IMR-90 (cell line): Measurements from ENCODE around the gene SLC12A1. TPM values are rescaled to one million over a fixed set of nuclear protein-coding genes. Genes with fewer than 3 reads are reported as not detected.

Source experiments
- ATAC-seq: fragments of 200-7000 bp; cut with Tn5 transposase; 2 replicates; pipeline ENCODE4 v1.9.1; 2020; ENCODE audit warnings: low read depth, mild to moderate bottlenecking, moderate library complexity
- BruUV-seq: library from RNA; stranded (reverse); fragments of 400-500 nt; replicated peaks from 2 replicates; lab custom pipeline; 2021; lab: Mats Ljungman, UMichigan
- CTCF ChIA-PET: fragments of 300-600 bp; formaldehyde crosslinking; extraction: SDS; loops from one replicate; lab custom pipeline; 2021; ENCODE audit warnings: antibody characterized with exemption; lab: Yijun Ruan, JAX
- POLR2A ChIA-PET: fragments of 300-600 bp; sonication (Branson Sonifier 250); formaldehyde crosslinking; loops from one replicate; lab custom pipeline; 2022; ENCODE audit warnings: antibody characterized with exemption; ENCODE audit not compliant: unreplicated experiment; lab: Charles Lee
- DNase-seq: peaks from one replicate; pipeline ENCODE4 v3.0.0; 2013
- H2AFZ ChIP-seq: replicated peaks from 2 replicates; pipeline ENCODE3; 2013; ENCODE audit warnings: low read length, mild to moderate bottlenecking; ENCODE audit not compliant: poor library complexity
- H2AK5ac ChIP-seq: 2 replicates; pipeline ENCODE4 v1.6.1; 2013; ENCODE audit warnings: low read depth, low read length, inconsistent platforms
- H2AK9ac ChIP-seq: replicated peaks from 2 replicates; pipeline ENCODE3; 2013; ENCODE audit warnings: mild to moderate bottlenecking, low read depth, low read length, moderate library complexity; ENCODE audit not compliant: poor library complexity
- H2BK120ac ChIP-seq: 2 replicates; pipeline ENCODE4 v1.6.1; 2013; ENCODE audit warnings: low read depth, low read length, inconsistent platforms
- H2BK15ac ChIP-seq: 3 replicates; pipeline ENCODE4 v1.6.1; 2013; ENCODE audit warnings: low read depth, low read length, inconsistent platforms
- H2BK20ac ChIP-seq: 2 replicates; pipeline ENCODE4 v1.6.1; 2013; ENCODE audit warnings: low read depth, mild to moderate bottlenecking, inconsistent platforms, low read length, moderate library complexity
- H2BK5ac ChIP-seq: 2 replicates; pipeline ENCODE4 v1.6.1; 2013; ENCODE audit warnings: mild to moderate bottlenecking, low read depth, low read length, inconsistent platforms; ENCODE audit not compliant: poor library complexity, severe bottlenecking
- H3K14ac ChIP-seq: replicated peaks from 2 replicates; pipeline ENCODE4 v1.6.1; 2013; ENCODE audit warnings: low read depth, low read length, inconsistent platforms
- H3K18ac ChIP-seq: 2 replicates; pipeline ENCODE4 v1.6.1; 2013; ENCODE audit warnings: low read depth, low read length, control low read depth
- H3K23ac ChIP-seq: 2 replicates; pipeline ENCODE4 v1.6.1; 2013; ENCODE audit warnings: low read depth, low read length, inconsistent platforms
- H3K27ac ChIP-seq: 2 replicates; pipeline ENCODE4 v1.5.1; 2013; ENCODE audit warnings: mild to moderate bottlenecking, control low read depth, low read length; ENCODE audit not compliant: insufficient read depth
- H3K27me3 ChIP-seq: 2 replicates; pipeline ENCODE4 v1.6.1; 2013; ENCODE audit warnings: low read length; ENCODE audit not compliant: control insufficient read depth, insufficient read depth
- H3K36me3 ChIP-seq: 2 replicates; pipeline ENCODE4 v1.6.1; 2013; ENCODE audit warnings: low read length, mixed read lengths; ENCODE audit not compliant: control insufficient read depth, insufficient read depth
- H3K4ac ChIP-seq: 2 replicates; pipeline ENCODE4 v1.6.1; 2013; ENCODE audit warnings: low read depth, low read length, inconsistent platforms
- H3K4me1 ChIP-seq: 2 replicates; pipeline ENCODE4 v1.6.1; 2013; ENCODE audit warnings: low read length, mixed read lengths; ENCODE audit not compliant: control insufficient read depth, insufficient read depth
- H3K4me2 ChIP-seq: 2 replicates; pipeline ENCODE4 v1.6.1; 2013; ENCODE audit warnings: low read depth, mild to moderate bottlenecking, control low read depth, low read length, moderate library complexity
- H3K4me3 ChIP-seq: 2 replicates; pipeline ENCODE4 v1.5.1; 2013; ENCODE audit warnings: low read depth, mild to moderate bottlenecking, control low read depth, low read length, moderate library complexity; ENCODE audit not compliant: insufficient read depth
- H3K56ac ChIP-seq: 2 replicates; pipeline ENCODE4 v1.6.1; 2013; ENCODE audit warnings: low read length, inconsistent platforms; ENCODE audit not compliant: insufficient read depth; ENCODE audit errors: extremely low read depth
- H3K79me1 ChIP-seq, 2 experiments: 2 replicates each; pipeline ENCODE4 v1.6.1; 2013; ENCODE audit warnings: low read length in 2 of 2, inconsistent platforms in 1 of 2, low read depth in 1 of 2
- H3K9ac ChIP-seq: 2 replicates; pipeline ENCODE4 v1.6.1; 2013; ENCODE audit warnings: low read depth, low read length, control low read depth
- H3K9me1 ChIP-seq: 2 replicates; pipeline ENCODE4 v1.6.1; 2013; ENCODE audit warnings: low read length, inconsistent platforms; ENCODE audit not compliant: insufficient read depth
- H3K9me3 ChIP-seq: 2 replicates; pipeline ENCODE4 v1.6.1; 2013; ENCODE audit warnings: low read length; ENCODE audit not compliant: control insufficient read depth, insufficient read depth
- H4K20me1 ChIP-seq: 2 replicates; pipeline ENCODE4 v1.6.1; 2013; ENCODE audit warnings: low read length, inconsistent platforms; ENCODE audit not compliant: insufficient read depth
- H4K5ac ChIP-seq: 2 replicates; pipeline ENCODE4 v1.6.1; 2013; ENCODE audit warnings: mild to moderate bottlenecking, low read depth, low read length, control low read depth
- H4K8ac ChIP-seq, 2 experiments: 2 replicates each; pipeline ENCODE4 v1.6.1; 2013; ENCODE audit warnings: low read depth in 2 of 2, low read length in 2 of 2, control low read depth in 1 of 2, inconsistent platforms in 1 of 2
- H4K91ac ChIP-seq: 2 replicates; pipeline ENCODE4 v1.6.1; 2013; ENCODE audit warnings: low read depth, low read length, inconsistent platforms; ENCODE audit not compliant: insufficient read depth
- CEBPB ChIP-seq: IDR thresholded peaks from 2 replicates; pipeline ENCODE4 v1.6.1; 2012; ENCODE audit warnings: low read depth, low read length, improper control_type of control experiment
- CTCF ChIP-seq: conservative IDR thresholded peaks from 2 replicates; pipeline ENCODE4 v1.5.1; 2012; ENCODE audit warnings: mild to moderate bottlenecking, low read depth, low read length, improper control_type of control experiment
- ELK1 ChIP-seq: fragments of 150-350 bp; IDR thresholded peaks from 2 replicates; pipeline ENCODE4 v1.6.1; 2016; ENCODE audit warnings: low read depth, mild to moderate bottlenecking, low read length, moderate library complexity, borderline replicate concordance
- FOS ChIP-seq: fragments of 150-350 bp; IDR thresholded peaks from 2 replicates; pipeline ENCODE4 v1.6.1; 2016; ENCODE audit warnings: low read depth, low read length
- MAFK ChIP-seq: IDR thresholded peaks from 2 replicates; pipeline ENCODE4 v1.6.1; 2012; ENCODE audit warnings: low read depth, low read length, improper control_type of control experiment
- MAZ ChIP-seq: IDR thresholded peaks from 2 replicates; pipeline ENCODE4 v1.6.1; 2012; ENCODE audit warnings: low read depth, mild to moderate bottlenecking, low read length, improper control_type of control experiment, moderate library complexity, borderline replicate concordance
- MXI1 ChIP-seq: IDR thresholded peaks from 2 replicates; pipeline ENCODE4 v1.6.1; 2012; ENCODE audit warnings: low read depth, mild to moderate bottlenecking, low read length, moderate library complexity, borderline replicate concordance
- NFE2L2 ChIP-seq: fragments of 150-350 bp; IDR thresholded peaks from 2 replicates; pipeline ENCODE4 v1.6.1; 2016; ENCODE audit warnings: low read depth, mild to moderate bottlenecking, low read length
- POLR2A ChIP-seq: IDR thresholded peaks from 2 replicates; pipeline ENCODE4 v1.6.1; 2012; ENCODE audit warnings: mild to moderate bottlenecking, low read depth, low read length
- RAD21 ChIP-seq: IDR thresholded peaks from 2 replicates; pipeline ENCODE4 v1.6.1; 2012; ENCODE audit warnings: low read length, improper control_type of control experiment
- RCOR1 ChIP-seq: IDR thresholded peaks from 2 replicates; pipeline ENCODE4 v1.6.1; 2012; ENCODE audit warnings: mild to moderate bottlenecking, low read length, improper control_type of control experiment; ENCODE audit not compliant: insufficient replicate concordance
- USF2 ChIP-seq: fragments of 150-350 bp; IDR thresholded peaks from 2 replicates; pipeline ENCODE4 v1.6.1; 2017; ENCODE audit warnings: mild to moderate bottlenecking, antibody characterized with exemption, low read length, low read depth
- dilution Hi-C: fragments of 300-500 bp; cut with HindIII; formaldehyde crosslinking; loops from one replicate; pipeline ENCODE4 v1.14.3; 2018; ENCODE audit warnings: low sequenced_read_pairs; ENCODE audit not compliant: unreplicated experiment
- in situ Hi-C: fragments of 300-500 bp; cut with MboI; formaldehyde crosslinking; loops from 3 replicates; pipeline ENCODE4 v1.14.3; 2019; ENCODE audit warnings: low sequenced_read_pairs, inconsistent platforms, mixed read lengths
- intact Hi-C: fragments of 100-400 bp; cut with micrococcal nuclease; formaldehyde crosslinking; loops from 2 replicates; pipeline ENCODE4 v1.10.0; 2022
- polyA plus RNA-seq, 3 experiments: library from polyadenylated mRNA; depleted of rRNA; stranded (reverse); fragments of >200 nt; gene quantifications; 2 replicates each; pipeline ENCODE4 v1.2.3, GENCODE V29; 2012; ENCODE audit warnings: low replicate concordance in 1 of 3
- total RNA-seq: library from RNA; depleted of rRNA; stranded (reverse); fragments of >200 nt; gene quantifications from 2 replicates; pipeline ENCODE4 v1.2.3, GENCODE V29; 2012

Gene SLC12A1
- total and polyA plus RNA-seq, 2 of the 4 experiments (the other 2 are of a cell fraction): not detected

- DNase-seq (no peak), ATAC-seq (no peak)
- no peak overlapping the region for H2BK20ac ChIP-seq
- H3K27ac ChIP-seq: no peak overlapping the region
- H3K9me1 ChIP-seq: 0 out of 2 replicates have a peak, but pooled peaks cover 4% of the 10 kb centered on the region
- H3K14ac ChIP-seq: no peak overlapping the region
- H4K20me1 ChIP-seq: no peaks in the 10 kb centered on the region
- H3K18ac ChIP-seq: no peak overlapping the region
- H3K9me3 ChIP-seq: no peaks in the 10 kb centered on the region
- H2BK120ac ChIP-seq: no peak overlapping the region
- H4K91ac ChIP-seq: no peak overlapping the region
- no peak overlapping the region for H3K4ac ChIP-seq
- in situ Hi-C loops (no loop called here), intact Hi-C loops (no loop called here), dilution Hi-C loops (no loop called here)
- no peak overlapping the region for H3K56ac ChIP-seq
- no peak overlapping the region for H3K4me3 ChIP-seq
- BruUV-seq: no TSS peak
- no peak overlapping the region for H2AK5ac ChIP-seq
- no peaks in the 10 kb centered on the region for H3K4me1 ChIP-seq
- no peak overlapping the region for H2BK15ac ChIP-seq
- no peak overlapping the region for H2BK5ac ChIP-seq
- POLR2A ChIA-PET: no interaction called here
- CTCF ChIA-PET: interaction anchor here (1.2 kb wide), 1 partner anchor 9 kb away, joined by 3 read pairs; no protein-coding TSS in a partner anchor
- peaks cover 4% of the 10 kb centered on the region; the same call in 1 of the 2 replicates for H3K36me3 ChIP-seq
- H3K9ac ChIP-seq: no peak overlapping the region
- no peaks in the 10 kb centered on the region for H3K79me1 ChIP-seq
- no peak overlapping the region for H3K4me2 ChIP-seq
- no peak overlapping the region for H2AFZ ChIP-seq
- H3K27me3 ChIP-seq: no peaks in the 10 kb centered on the region
- H2AK9ac ChIP-seq: no peak overlapping the region
- TF ChIP-seq MAZ: no peak
- TF ChIP-seq ELK1: no peak
- no peak for TF ChIP-seq CEBPB
- TF ChIP-seq RCOR1: no peak
- TF ChIP-seq RAD21: no peak
- no peak for TF ChIP-seq CTCF
- no peak for TF ChIP-seq MXI1
- no peak for TF ChIP-seq FOS
- TF ChIP-seq USF2: no peak
- TF ChIP-seq POLR2A: no peak
- TF ChIP-seq NFE2L2: no peak
- no peak for TF ChIP-seq MAFK
- no peak overlapping the region for H4K5ac ChIP-seq
- no peak overlapping the region for H3K23ac ChIP-seq
- H4K8ac ChIP-seq: no peak overlapping the region
These were observed 139.4 kb downstream of the SLC12A1 start for GRCh38 chr15:48345516-48345915.
